Stimulated activated CD4-positive, alpha-beta T cell treated with anti-CD3 and anti-CD28 coated beads, TNF-alpha, amount 100 ng/mL, for 48 hours (primary cell): ENCODE results near the gene SUV39H2.
"Not testable (repeated sequence)": the region's sequence is repeated elsewhere in the genome, so short reads cannot be mapped to it uniquely, and the experiment has no call there.

ENCODE experiments used
- DNase-seq, 3 donors: peaks; one replicate each; pipeline ENCODE4 v3.0.0-alpha.2; 2020; ENCODE audit warnings: low read depth in 3 of 3

SUV39H2 gene

GRCh38 chr10:14936584-14936983 is 57.9 kb downstream of the SUV39H2 start:
- DNase-seq, result no peak

- peak in 1 of 3 donors; percentile 18 for DNase-seq
Observed at GRCh38 chr10:14938971-14939370, 60.3 kb downstream of the SUV39H2 start.

GRCh38 chr10:14942147-14942949 is 63.7 kb downstream of the SUV39H2 start:
- not testable (repeated sequence) for DNase-seq

- not testable (repeated sequence) for DNase-seq
Observed at GRCh38 chr10:14942950-14943338, 64.3 kb downstream of the SUV39H2 start.

GRCh38 chr10:14945108-14945507 is 66.4 kb downstream of the SUV39H2 start:
- no peak for DNase-seq

- DNase-seq, result no peak
Observed at GRCh38 chr10:14947268-14947667, 68.6 kb downstream of the SUV39H2 start.

- DNase-seq, result no peak
Observed at GRCh38 chr10:14949291-14949690, 70.6 kb downstream of the SUV39H2 start.

GRCh38 chr10:14952851-14953423 is 74.3 kb downstream of the SUV39H2 start:
- DNase-seq, result no peak

GRCh38 chr10:14953424-14954000 is 74.8 kb downstream of the SUV39H2 start:
- no peak for DNase-seq
